DMS79 (cell line): ENCODE results near the gene EPHA3.
"Not testable (repeated sequence)": the region's sequence is repeated elsewhere in the genome, so short reads cannot be mapped to it uniquely, and the experiment has no call there.

Experiments used
- DNase-seq: peaks from one replicate; lab custom pipeline; 2025; lab: John Stamatoyannopoulos, UW

The EPHA3 gene

DNA sequence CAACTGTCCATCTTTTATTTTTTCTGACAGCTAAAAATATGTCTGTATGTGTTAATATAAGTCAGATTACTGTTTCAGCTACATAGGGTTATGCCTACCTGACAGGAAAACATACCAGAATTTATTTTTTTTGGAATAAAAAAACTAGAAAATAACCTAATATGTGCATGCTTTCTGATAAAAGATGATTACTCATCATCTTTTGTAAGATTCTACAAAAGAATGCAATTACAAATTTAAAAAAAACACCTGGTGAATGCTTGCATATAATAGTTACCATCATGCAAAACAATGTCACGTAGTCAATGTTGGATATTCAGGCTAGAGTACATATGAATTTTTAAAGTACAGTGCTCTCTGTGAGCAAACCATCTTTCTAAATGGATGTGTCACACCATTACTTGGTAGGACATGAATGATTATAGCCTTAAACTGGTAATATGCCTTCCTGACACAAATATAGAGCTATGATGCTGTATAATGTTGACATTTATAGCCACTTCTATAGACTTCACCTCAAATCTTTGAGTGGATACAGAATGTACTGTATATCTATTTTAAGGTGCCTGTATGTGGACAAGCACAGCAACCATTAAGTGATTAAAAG lies 180.6 kb downstream of the EPHA3 start:
- DNase-seq: no peak

DNA sequence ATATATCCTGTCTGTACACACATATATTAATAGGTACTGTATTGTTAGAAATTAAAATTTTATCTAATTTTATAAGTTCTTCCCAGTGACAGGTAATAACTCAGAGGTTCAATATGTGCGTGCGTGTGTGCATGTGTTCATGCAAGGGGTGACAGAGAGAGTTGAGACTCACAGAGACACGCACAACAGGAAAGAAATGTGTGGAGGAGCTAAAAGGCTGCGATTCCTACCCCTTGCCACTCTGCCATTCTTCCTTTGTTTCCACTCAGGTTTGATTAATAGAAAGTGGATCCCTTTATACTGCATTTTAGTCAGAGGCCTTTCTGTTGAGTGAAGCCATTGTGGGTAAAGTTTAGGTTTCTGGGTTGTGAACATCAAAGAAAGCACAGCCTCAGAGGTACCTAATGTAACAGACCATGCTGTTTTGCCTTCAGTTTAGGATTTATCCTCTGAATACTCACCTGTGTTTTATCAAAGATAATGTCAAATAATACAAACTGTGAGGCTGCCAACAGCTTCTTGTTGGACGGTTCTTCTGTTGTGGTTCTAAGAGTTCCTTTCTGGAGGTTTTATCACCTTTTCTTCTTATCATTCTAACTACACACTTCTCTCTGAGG lies 182.3 kb downstream of the EPHA3 start:
- DNase-seq: no peak

DNA sequence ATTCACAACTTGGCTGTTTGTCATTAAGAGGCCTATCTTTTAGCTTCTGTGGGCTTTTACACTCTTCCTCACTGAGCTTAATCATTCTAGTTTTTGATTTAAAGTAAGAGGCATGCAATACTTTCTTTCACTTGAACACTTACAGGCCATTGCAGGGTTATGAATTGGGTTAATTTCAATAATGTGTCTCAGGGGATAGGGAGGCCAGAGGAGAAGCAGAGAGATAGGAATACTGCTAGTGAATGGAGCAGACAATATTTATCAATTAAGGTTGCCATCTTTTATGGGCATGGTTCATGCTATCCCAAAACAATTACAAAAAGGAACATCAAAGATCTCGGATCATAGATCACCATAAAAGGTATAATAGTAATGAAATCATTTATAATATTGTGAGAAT lies 189.8 kb downstream of the EPHA3 start:
- DNase-seq: no peak

DNA sequence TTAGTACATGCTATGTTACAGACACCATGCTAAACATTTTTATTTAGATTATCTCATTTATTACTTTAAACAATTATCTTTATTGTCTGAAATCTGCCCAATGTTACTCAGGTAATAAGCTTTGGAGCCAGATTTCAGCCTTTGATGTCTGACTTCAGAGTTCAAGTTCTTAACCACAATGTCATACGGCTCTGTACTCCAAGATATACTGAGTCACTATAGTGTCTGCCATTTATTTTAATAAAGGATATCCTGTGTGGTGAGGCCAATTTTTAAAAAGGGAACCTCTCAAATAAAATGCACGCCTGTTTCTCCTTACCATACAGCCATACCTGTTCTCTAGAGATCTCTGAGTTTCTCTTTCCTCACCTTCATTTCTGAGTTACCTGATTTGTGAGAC lies 193.1 kb downstream of the EPHA3 start:
- no peak for DNase-seq

DNA sequence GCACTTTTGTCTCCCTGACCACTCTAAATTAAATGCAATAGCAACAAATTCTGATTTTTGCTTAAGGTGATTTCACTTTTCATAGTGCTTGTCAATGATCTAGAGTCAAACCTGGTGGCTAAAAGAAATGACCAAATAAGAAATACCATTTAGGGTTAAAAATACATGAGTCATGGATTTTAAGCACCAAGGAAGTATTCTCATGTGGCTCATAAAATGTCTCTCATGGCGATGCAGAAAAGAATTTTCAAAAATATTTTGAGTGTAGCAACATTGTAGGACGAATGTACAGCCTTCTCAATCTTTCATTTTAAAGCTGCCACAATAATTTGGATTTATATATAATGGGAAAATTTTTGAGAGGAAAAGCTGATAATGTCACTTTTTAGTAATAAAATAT lies 193.6 kb downstream of the EPHA3 start:
- no peak for DNase-seq

DNA sequence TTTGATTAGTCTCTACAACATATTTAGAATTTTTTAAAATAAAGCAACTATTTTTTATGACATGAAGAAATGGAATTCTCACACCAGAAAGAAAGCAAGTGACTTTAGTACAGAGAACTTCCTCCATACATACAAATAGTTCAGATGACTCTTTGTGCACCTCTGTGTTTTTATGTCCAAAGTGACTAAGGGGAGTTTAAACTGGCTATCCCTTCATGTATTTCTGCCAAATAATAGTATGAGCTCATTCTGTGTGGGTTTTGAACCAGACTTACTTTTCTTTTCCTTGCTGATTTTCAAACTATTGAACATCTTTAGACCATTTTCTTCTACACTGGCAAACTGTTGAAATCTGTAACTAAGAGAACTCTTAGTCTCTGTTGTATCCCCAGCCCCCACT lies 196.3 kb downstream of the EPHA3 start:
- DNase-seq: no peak

DNA sequence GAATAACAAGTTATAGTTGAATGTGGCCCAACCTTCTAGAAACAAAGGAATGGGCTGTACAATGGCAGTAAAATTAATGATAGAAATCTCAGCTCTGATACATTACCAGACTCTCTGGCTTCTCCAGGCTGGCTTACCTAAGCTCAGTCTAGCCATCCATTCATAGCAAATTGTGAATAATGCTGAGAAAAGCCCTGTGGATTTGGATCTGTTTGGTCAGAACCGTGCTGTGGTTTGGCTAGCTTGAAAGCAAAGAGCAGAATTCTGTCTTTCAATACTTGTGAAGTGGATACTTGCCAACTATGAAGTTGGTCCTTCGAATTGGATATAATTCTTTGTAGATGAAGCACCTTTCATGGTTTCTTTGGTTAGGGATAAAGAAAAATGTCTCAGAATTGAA lies 199.1 kb downstream of the EPHA3 start:
- no peak for DNase-seq

DNA sequence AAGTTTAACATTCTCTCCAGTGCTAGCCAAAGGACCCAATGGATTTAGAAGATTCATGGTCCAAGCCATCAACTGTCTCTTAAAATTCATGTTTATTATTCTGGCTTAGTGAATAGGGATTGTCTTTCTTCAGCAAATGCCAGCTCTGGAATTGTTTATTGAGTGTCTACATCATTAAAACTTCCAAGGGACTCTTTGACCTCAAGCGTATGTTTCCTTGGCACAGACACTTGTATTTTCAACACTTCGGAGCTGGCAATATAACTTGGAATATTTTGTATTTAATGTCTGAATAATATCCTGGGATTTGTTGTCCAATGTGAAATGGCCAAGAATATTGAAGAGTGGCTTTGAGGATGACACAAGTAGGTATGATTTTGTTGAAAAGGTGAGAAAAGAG lies 204.2 kb downstream of the EPHA3 start:
- no peak for DNase-seq

DNA sequence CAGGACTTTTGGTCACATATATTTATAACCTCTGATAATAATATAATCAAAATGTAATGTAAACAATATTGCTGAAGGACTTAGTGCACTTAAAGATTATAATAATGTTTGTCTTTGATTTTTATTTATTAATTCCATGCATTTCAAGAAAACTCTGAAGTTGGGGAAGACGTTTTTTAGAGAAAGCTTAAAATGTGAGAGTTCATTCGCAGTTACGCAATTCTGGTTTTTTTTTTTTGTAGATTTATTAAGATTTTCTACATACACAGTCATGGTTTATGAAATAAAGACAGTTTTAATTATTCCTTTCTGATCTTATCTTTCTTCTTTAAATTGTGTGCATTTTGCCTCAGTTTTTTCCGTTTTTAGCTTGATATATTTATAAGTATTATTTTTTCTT lies 204.7 kb downstream of the EPHA3 start:
- no peak for DNase-seq

DNA sequence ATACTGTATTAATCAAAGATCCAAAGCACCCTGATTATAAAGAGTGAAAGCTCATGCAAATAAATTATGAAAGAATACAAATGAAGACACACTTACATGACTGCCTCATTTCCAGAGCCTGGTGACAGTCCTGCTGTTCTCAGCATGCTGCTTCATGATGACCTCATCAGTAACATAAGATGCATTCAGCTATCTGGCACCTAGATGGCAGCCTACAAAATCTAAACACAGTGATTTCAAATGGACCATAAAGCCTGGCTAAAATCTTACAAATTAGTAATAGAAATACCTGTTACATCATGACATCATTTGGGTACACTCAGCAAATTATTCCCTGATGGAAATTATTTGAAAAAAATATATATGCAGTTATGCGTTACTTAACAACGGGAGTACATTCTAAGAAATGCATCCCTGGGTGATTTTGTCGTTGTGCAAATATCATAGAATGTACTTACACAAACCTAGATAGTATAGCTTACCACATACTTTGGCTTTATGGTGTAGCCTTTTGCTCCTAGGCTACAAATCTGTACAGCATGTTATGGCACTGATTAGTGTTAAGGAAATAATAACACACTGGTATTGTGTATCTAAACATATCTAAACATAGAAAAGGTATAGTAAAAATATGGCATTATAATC lies 207.2 kb downstream of the EPHA3 start:
- no peak for DNase-seq

DNA sequence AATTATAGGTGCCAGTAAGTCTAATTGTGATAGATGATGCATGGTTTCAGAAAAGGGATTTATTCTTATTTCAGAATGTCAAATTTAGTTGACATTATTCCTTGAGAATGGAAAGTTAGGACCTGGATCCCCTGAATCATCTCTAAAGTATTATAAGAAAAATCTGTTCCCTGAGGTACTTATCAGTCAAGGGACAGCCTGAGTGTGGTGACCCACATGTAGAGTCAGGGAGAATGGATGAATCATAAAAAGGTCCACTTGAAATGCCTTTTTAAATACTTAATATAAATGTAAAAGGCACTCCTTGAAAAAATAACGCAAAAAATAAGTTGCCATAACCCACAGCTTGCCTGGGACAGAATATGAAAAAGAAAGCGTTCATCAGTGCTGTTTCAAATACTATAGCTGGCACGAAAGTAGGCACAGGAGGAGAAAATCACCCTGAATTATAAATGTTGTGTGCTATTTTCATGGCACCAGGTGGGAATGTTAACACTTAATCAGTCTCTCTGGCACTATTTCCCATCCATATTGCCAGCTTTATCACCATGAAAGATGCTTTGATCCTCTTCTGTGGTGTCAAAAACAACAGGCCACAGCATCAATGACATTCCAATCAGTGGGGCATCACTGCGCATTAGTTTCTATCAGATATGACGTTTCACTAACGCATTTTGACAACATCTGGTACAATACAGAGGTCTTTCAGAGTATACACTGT lies 208.5 kb downstream of the EPHA3 start:
- no peak for DNase-seq

DNA sequence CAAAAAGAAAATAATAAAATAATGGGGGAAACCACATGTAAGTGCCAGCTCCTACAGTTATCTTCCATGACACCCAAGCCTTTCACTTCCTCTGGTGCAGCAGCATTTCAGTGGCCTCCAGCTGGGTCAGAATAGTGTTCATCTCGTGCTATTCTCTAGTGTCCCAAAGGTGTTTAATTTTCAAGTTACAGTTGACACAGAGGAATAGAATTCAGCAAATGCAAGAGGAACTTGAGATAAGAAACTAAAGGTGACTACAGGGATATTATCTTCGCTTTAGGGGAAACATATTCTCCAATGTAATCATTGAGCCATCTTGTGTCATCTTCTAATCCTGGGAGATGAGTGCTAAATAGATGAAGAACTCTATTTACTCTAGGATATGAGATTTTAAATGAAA lies 212.8 kb downstream of the EPHA3 start:
- DNase-seq: no peak

DNA sequence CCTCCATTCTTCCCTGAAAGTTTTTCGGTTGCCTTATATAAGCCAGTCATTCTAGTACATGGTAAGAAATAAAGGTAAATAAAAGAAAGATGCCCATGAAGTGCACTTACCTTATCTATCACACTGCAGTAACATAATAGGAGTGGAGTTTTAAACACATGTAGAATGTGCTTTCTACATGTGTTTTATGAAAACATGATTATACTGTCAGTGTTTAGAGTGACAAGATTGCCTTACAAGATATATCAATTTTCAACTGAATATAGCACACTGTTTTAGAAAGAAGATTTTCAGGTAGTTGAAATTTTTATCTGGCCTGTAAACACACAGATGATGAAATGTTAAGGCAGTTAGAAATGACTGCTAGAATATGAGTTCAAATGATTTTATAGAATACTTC lies 219.6 kb downstream of the EPHA3 start:
- no peak for DNase-seq

DNA sequence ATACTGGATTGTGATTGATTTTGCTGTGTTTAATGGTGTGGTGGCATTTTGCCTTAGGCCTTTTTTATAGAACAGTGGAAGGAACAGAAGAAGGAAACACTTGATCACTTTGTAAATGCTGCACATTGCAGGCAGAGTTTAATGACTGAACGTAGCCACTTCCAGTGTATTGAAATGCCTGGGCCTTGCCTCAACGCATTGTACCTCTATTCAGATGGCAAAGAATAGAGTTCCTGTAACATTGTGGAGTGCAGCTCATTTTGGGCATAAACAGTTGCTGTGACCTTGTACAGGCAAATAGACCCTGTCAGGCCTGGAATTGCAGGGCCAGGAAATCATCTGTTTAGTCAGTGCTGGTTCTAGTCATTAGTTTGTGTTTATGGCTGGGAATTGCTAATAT lies 225.0 kb downstream of the EPHA3 start:
- DNase-seq: no peak

DNA sequence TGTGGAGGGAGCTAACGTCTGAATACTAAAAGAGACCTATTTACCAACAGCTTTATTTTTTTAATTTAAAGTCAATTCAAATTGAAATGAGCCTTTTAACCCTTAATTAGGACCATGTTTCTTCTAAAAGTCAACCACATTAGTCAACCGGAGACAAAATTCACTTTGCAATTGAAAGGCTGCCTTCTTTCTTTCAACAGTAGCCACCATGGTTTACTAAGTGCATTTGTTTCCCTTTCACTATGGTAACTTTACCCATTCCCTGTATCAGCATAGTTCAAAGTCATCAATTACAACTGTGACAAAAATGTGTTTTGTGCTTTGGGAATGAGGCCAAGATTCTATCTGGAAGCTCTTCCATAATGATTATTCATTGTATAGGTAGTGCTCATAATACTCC lies 225.4 kb downstream of the EPHA3 start:
- DNase-seq: no peak

DNA sequence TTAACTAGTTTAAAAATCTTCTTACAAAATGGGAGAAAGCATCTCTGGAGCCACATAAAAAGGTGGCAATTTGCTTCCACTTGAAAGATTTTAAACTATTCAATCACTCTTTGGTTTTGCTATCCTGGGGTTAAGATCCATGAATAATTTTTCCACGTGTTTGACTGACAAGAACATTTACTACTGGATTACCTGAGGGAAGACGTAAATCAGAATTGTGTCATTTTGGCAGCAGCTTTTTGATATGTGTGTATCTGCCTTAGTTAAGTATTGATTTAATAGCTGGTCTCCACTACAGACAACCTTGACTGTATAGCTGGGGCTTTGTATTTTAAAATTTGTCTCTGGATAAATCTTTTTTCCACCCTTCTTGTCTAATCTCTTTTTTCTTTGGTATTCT lies 228.3 kb downstream of the EPHA3 start:
- DNase-seq: no peak

DNA sequence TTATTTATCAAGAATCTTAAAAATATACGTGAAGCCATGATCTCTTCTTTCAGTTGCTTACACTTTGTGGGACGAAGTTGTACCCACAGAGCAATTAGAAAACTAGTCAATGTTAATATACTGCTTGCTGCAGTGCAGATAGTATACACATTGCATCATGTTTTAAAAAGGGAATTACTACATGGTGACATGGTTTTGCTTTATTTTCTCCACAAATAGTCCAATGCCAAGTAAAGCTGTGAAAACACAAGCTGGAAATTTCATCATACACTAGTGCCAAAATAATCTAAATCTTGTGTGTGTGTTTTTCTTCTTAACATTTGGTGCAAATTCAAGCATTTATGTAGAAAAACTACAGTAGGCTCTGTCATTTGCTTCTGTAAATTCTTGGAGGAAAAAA lies 233.0 kb downstream of the EPHA3 start:
- no peak for DNase-seq

DNA sequence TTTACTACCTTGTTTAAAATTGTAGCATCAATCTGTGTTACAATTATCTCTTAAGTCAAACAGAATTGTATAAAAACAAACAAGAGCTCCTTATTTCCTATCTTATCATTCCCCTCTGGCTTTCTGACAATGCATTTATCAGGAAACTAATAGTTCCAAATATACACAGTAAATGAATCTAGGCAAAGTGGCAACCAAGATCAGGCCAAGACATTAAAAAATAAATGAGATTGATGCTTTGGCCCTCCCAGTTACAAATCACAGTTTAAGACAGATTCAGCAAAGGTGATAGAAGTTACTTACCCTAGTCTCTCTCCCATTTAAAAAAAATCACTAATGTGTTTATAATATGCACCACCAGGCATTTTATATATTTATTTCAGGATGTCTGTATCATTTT lies 236.7 kb downstream of the EPHA3 start:
- no peak for DNase-seq

DNA sequence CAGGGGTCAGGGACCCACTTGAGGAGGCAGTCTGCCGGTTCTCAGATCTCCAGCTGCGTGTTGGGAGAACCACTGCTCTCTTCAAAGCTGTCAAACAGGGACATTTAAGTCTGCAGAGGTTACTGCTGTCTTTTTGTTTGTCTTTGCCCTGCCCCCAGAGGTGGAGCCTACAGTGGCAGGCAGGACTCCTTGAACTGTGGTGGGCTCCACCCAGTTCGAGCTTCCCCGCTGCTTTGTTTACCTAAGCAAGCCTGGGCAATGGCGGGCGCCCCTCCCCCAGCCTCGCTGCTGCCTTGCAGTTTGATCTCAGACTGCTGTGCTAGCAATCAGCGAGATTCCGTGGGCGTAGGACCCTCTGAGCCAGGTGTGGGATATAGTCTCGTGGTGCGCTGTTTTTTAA lies 243.5 kb downstream of the EPHA3 start:
- not testable (repeated sequence) for DNase-seq

DNA sequence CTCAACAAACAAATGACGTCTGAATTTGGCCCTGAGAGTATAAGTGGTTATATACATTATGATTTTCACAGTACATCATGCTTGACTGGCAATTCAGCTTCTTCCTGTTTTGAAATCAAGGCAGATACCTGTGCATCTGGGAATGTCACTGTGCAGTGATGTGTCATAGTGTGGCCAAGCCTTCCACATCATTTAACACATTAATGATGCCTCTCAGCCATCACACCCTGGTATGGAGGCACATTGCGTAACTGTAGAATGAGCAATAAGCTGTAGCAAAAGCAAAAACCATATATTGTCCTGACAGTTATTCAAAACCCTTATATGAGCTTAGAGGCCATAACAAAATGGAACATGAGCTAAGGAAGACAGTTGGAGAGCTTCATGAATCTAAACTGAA lies 246.0 kb downstream of the EPHA3 start:
- DNase-seq: no peak

DNA sequence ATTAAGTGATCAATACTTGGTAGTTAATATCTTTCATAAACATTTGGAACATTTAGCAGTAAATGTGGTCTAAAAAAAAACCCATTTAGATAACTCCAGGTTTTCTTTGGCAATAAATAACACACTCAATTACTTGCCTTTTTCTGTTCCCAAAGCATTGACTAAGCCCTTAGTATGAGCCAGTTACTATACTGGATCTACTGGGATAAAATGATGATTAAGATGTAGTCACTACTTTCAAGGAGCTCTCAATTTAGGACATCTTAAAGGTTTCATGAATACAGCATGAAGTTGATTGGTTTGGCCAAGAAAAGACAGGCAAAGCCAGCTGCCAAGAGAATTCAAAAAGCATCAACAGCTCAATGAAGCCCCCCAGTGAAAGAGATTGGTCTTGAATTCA lies 250.9 kb downstream of the EPHA3 start:
- no peak for DNase-seq

DNA sequence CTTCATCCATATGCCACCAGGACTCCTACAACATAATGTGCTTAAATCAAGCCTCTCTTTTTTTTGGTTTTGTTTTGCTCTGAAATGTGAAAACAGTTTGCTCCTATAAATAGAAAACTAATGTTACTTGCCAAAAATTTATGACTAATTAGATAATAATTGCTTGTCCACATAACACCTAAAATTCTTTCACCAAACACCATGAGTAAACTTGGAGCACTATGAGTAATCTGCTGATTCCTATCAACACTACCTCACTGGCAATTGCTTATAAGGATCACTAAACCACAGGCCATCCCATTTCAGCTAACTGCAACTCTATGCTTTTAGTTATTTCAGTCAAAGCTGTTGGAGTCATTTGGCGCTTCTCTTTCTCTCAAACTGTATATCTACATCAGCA lies 252.7 kb downstream of the EPHA3 start:
- DNase-seq: no peak

DNA sequence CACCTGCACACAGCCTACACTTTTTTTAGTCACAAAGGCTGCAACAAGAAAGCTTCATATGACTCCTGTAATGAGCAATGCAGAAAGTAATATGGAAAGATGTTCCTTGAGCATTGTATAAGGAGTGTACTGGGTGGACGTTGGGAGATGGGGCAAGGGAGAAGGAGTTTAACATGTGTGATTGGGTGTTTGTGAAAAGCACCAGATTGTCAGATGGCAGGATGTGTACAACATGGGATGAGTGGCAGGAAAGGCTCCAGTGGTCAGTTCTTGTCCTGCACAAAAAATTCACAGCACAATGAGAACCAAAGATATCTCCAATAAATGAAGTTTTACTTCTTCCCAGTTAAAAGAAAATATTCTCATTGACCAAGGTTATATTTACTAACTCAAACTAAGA lies 255.1 kb downstream of the EPHA3 start:
- no peak for DNase-seq
